Activated T-helper 17 cell treated with anti-CD3 and anti-CD28 coated beads, Interleukin-2, amount 50 U/mL, for 72 hours (primary cell): ENCODE measurements around the gene NEXN. TPM values are rescaled to one million over a fixed set of nuclear protein-coding genes. Genes with fewer than 3 reads are reported as not detected.

Experiments
- ATAC-seq: fragments of 150-1000 bp; cut with Tn5 transposase; replicated peaks from 2 replicates; pipeline ENCODE4 v1.10.0; 2021; ENCODE audit warnings: mild to moderate bottlenecking, moderate library complexity
- H3K27ac Mint-ChIP-seq: one replicate; pipeline ENCODE4 v1.8.0; 2022; ENCODE audit warnings: mixed read lengths
- H3K27me3 Mint-ChIP-seq: one replicate; pipeline ENCODE4 v1.8.0; 2022; ENCODE audit warnings: mixed read lengths
- H3K36me3 Mint-ChIP-seq: one replicate; pipeline ENCODE4 v1.8.0; 2022; ENCODE audit warnings: low read depth, mild to moderate bottlenecking, mixed read lengths
- H3K4me1 Mint-ChIP-seq: one replicate; pipeline ENCODE4 v1.8.0; 2022; ENCODE audit warnings: mixed read lengths
- H3K4me3 Mint-ChIP-seq: one replicate; pipeline ENCODE4 v1.8.0; 2022; ENCODE audit warnings: mild to moderate bottlenecking, mixed read lengths
- H3K9me3 Mint-ChIP-seq: one replicate; pipeline ENCODE4 v1.8.0; 2022; ENCODE audit warnings: mixed read lengths
- total RNA-seq, 2 donors: library from RNA; stranded (reverse); gene quantifications; one replicate each; pipeline ENCODE4 v1.2.3, GENCODE V29; 2022

NEXN gene
- total RNA-seq, 2 donors from 2014 or later: 0.24 TPM; not detected in 1

GRCh38 chr1:77927414-77927813 is 39.0 kb downstream of the NEXN start:
- no peak for ATAC-seq
- Mint-ChIP-seq H3K4me1 (peaks cover 9% of the 10 kb centered on the region), H3K27ac (no peak overlapping the region), H3K4me3 (peak overlapping the region; percentile 79), H3K36me3 (no peaks in the 10 kb centered on the region), H3K9me3 (no peaks in the 10 kb centered on the region), H3K27me3 (peaks cover 3% of the 10 kb centered on the region)

GRCh38 chr1:77929806-77930205 is 41.4 kb downstream of the NEXN start:
- H3K4me3 Mint-ChIP-seq: no peak overlapping the region
- H3K9me3 Mint-ChIP-seq: no peaks in the 10 kb centered on the region
- ATAC-seq: no peak

GRCh38 chr1:77938651-77939050 is 50.2 kb downstream of the NEXN start:
- H3K27ac Mint-ChIP-seq: no peak overlapping the region
- H3K27me3 Mint-ChIP-seq: no peaks in the 10 kb centered on the region
- H3K9me3 Mint-ChIP-seq: no peaks in the 10 kb centered on the region
- ATAC-seq: no peak
- peaks cover 21% of the 10 kb centered on the region for H3K36me3 Mint-ChIP-seq
- no peak overlapping the region for H3K4me3 Mint-ChIP-seq
- H3K4me1 Mint-ChIP-seq: peaks cover 9% of the 10 kb centered on the region

More at GRCh38 chr1:77929806-77930205, 41.4 kb downstream of the NEXN start:
- Mint-ChIP-seq H3K36me3 (no peaks in the 10 kb centered on the region), H3K4me1 (peaks cover 9% of the 10 kb centered on the region), H3K27me3 (peaks cover 3% of the 10 kb centered on the region), H3K27ac (no peak overlapping the region)

- Mint-ChIP-seq H3K27me3 (no peaks in the 10 kb centered on the region), H3K4me3 (no peak overlapping the region), H3K27ac (no peak overlapping the region), H3K36me3 (peaks cover 43% of the 10 kb centered on the region), H3K4me1 (peaks cover 9% of the 10 kb centered on the region), H3K9me3 (no peaks in the 10 kb centered on the region)
- no peak for ATAC-seq
These were observed 52.6 kb downstream of the NEXN start for GRCh38 chr1:77940921-77941570.

- H3K4me3 Mint-ChIP-seq: no peak overlapping the region
- peaks cover 9% of the 10 kb centered on the region for H3K4me1 Mint-ChIP-seq
- H3K36me3 Mint-ChIP-seq: peaks cover 57% of the 10 kb centered on the region
- H3K27ac Mint-ChIP-seq: peak overlapping the region; percentile 43
- H3K9me3 Mint-ChIP-seq: no peaks in the 10 kb centered on the region
- no peak for ATAC-seq
- H3K27me3 Mint-ChIP-seq: no peaks in the 10 kb centered on the region
These were observed 54.1 kb downstream of the NEXN start for GRCh38 chr1:77942400-77943140.

- H3K27me3 Mint-ChIP-seq: no peaks in the 10 kb centered on the region
- no peaks in the 10 kb centered on the region for H3K9me3 Mint-ChIP-seq
- no peak overlapping the region for H3K27ac Mint-ChIP-seq
- H3K36me3 Mint-ChIP-seq: peaks cover 85% of the 10 kb centered on the region
- H3K4me3 Mint-ChIP-seq: no peak overlapping the region
- peaks cover 9% of the 10 kb centered on the region for H3K4me1 Mint-ChIP-seq
- ATAC-seq: no peak
These were observed 56.9 kb downstream of the NEXN start for GRCh38 chr1:77945345-77945744.

GRCh38 chr1:77948841-77949424 is 60.5 kb downstream of the NEXN start:
- Mint-ChIP-seq H3K9me3 (no peaks in the 10 kb centered on the region), H3K4me3 (no peak overlapping the region), H3K27me3 (no peaks in the 10 kb centered on the region), H3K27ac (no peak overlapping the region), H3K36me3 (peaks cover 97% of the 10 kb centered on the region), H3K4me1 (peaks cover 9% of the 10 kb centered on the region)
- ATAC-seq: no peak

- Mint-ChIP-seq H3K4me3 (peak overlapping the region; percentile 18), H3K4me1 (peaks cover 9% of the 10 kb centered on the region), H3K27me3 (no peaks in the 10 kb centered on the region), H3K9me3 (no peaks in the 10 kb centered on the region), H3K27ac (peak overlapping the region; percentile 68), H3K36me3 (peaks cover 97% of the 10 kb centered on the region)
- peak; percentile 16 for ATAC-seq
These were observed 62.4 kb downstream of the NEXN start for GRCh38 chr1:77950873-77951272.

- peak overlapping the region; percentile 68 for H3K27ac Mint-ChIP-seq
- no peaks in the 10 kb centered on the region for H3K27me3 Mint-ChIP-seq
- no peak for ATAC-seq
- H3K4me3 Mint-ChIP-seq: peak overlapping the region; percentile 18
- H3K9me3 Mint-ChIP-seq: no peaks in the 10 kb centered on the region
- H3K4me1 Mint-ChIP-seq: peaks cover 9% of the 10 kb centered on the region
- peaks cover 97% of the 10 kb centered on the region for H3K36me3 Mint-ChIP-seq
These were observed 62.9 kb downstream of the NEXN start for GRCh38 chr1:77951328-77951727.

- Mint-ChIP-seq H3K27me3 (no peaks in the 10 kb centered on the region), H3K27ac (no peak overlapping the region), H3K9me3 (no peaks in the 10 kb centered on the region), H3K36me3 (peaks cover 97% of the 10 kb centered on the region), H3K4me3 (no peak overlapping the region), H3K4me1 (peaks cover 9% of the 10 kb centered on the region)
- no peak for ATAC-seq
These were observed 65.5 kb downstream of the NEXN start for GRCh38 chr1:77953907-77954306.

GRCh38 chr1:77954521-77954920 is 66.1 kb downstream of the NEXN start:
- peaks cover 9% of the 10 kb centered on the region for H3K4me1 Mint-ChIP-seq
- no peak for ATAC-seq
- H3K4me3 Mint-ChIP-seq: no peak overlapping the region
- no peaks in the 10 kb centered on the region for H3K27me3 Mint-ChIP-seq
- no peaks in the 10 kb centered on the region for H3K9me3 Mint-ChIP-seq
- H3K27ac Mint-ChIP-seq: no peak overlapping the region
- H3K36me3 Mint-ChIP-seq: peaks cover 97% of the 10 kb centered on the region

- H3K27me3 Mint-ChIP-seq: no peaks in the 10 kb centered on the region
- no peak for ATAC-seq
- H3K9me3 Mint-ChIP-seq: no peaks in the 10 kb centered on the region
- H3K36me3 Mint-ChIP-seq: peaks cover 97% of the 10 kb centered on the region
- H3K4me1 Mint-ChIP-seq: peaks cover 9% of the 10 kb centered on the region
- H3K4me3 Mint-ChIP-seq: no peak overlapping the region
- H3K27ac Mint-ChIP-seq: no peak overlapping the region
These were observed 67.3 kb downstream of the NEXN start for GRCh38 chr1:77955709-77956108.

- ATAC-seq: no peak
- Mint-ChIP-seq H3K27me3 (no peaks in the 10 kb centered on the region), H3K36me3 (peaks cover 97% of the 10 kb centered on the region), H3K4me3 (no peak overlapping the region), H3K4me1 (peaks cover 5% of the 10 kb centered on the region), H3K27ac (no peak overlapping the region), H3K9me3 (no peaks in the 10 kb centered on the region)
These were observed 68.0 kb downstream of the NEXN start for GRCh38 chr1:77956464-77956863.

GRCh38 chr1:77958391-77958790 is 70.0 kb downstream of the NEXN start:
- no peak for ATAC-seq
- peak overlapping the region; percentile 2 for H3K27ac Mint-ChIP-seq

GRCh38 chr1:77958850-77959249 is 70.4 kb downstream of the NEXN start:
- H3K27ac Mint-ChIP-seq: peak overlapping the region; percentile 2
- no peaks in the 10 kb centered on the region for H3K9me3 Mint-ChIP-seq
- ATAC-seq: no peak
- H3K36me3 Mint-ChIP-seq: peaks cover 97% of the 10 kb centered on the region
- peaks cover 5% of the 10 kb centered on the region for H3K4me1 Mint-ChIP-seq
- no peaks in the 10 kb centered on the region for H3K27me3 Mint-ChIP-seq
- H3K4me3 Mint-ChIP-seq: no peak overlapping the region

More at GRCh38 chr1:77958391-77958790, 70.0 kb downstream of the NEXN start:
- Mint-ChIP-seq H3K27me3 (no peaks in the 10 kb centered on the region), H3K4me3 (no peak overlapping the region), H3K9me3 (no peaks in the 10 kb centered on the region), H3K4me1 (peaks cover 5% of the 10 kb centered on the region), H3K36me3 (peaks cover 97% of the 10 kb centered on the region)
